Endothelial cell of umbilical vein (primary cell): Measurements from ENCODE around the gene KRTAP29-1. TPM values are rescaled to one million over a fixed set of nuclear protein-coding genes. Genes with fewer than 3 reads are reported as not detected.

Source experiments
- BruUV-seq: library from RNA; stranded (reverse); fragments of 400-500 nt; replicated peaks from 2 replicates; lab custom pipeline; 2021; lab: Mats Ljungman, UMichigan
- CTCF ChIA-PET: fragments of 300-600, 350-600 bp; sonication (Branson Sonifier 250); formaldehyde crosslinking; loops from one replicate; lab custom pipeline; 2021; ENCODE audit warnings: antibody characterized with exemption, inconsistent platforms; lab: Charles Lee
- POLR2A ChIA-PET: fragments of 300-600, 350-600 bp; sonication (Branson Sonifier 250); formaldehyde crosslinking; loops from one replicate; lab custom pipeline; 2021; ENCODE audit warnings: antibody characterized with exemption, inconsistent platforms; lab: Charles Lee
- DNase-seq: peaks from one replicate; pipeline ENCODE4 v3.0.0-alpha.2; 2011; ENCODE audit warnings: low read depth, low spot score
- FAIRE-seq: peaks from 2 replicates; lab custom pipeline; 2011; peaks lifted over from hg19 to GRCh38; lab: Jason Lieb, UNC
- H2AFZ ChIP-seq: 2 replicates; pipeline ENCODE4 v1.6.0; 2012; ENCODE audit warnings: low read depth, low read length, control low read depth, inconsistent platforms
- H3K27ac ChIP-seq: 2 replicates; pipeline ENCODE4 v1.5.1; 2011; ENCODE audit warnings: low read depth, mild to moderate bottlenecking, control low read depth, low read length, moderate library complexity; ENCODE audit not compliant: insufficient read depth
- H3K27me3 ChIP-seq, 2 experiments: 2 replicates each; pipeline versions ENCODE4 v1.6.0 to v1.6.1; 2011; ENCODE audit warnings: low read length in 2 of 2, mixed read lengths in 1 of 2; ENCODE audit not compliant: control insufficient read depth in 2 of 2, insufficient read depth in 2 of 2
- H3K36me3 ChIP-seq, 2 experiments: 2 replicates in 1 of 2; 3 replicates in 1 of 2; pipeline ENCODE4 v1.5.1; 2011; ENCODE audit warnings: low read length in 2 of 2, mild to moderate bottlenecking in 1 of 2, moderate library complexity in 1 of 2; ENCODE audit not compliant: control insufficient read depth in 2 of 2, insufficient read depth in 2 of 2; ENCODE audit errors: extremely low read depth in 1 of 2
- H3K4me1 ChIP-seq: 3 replicates; pipeline ENCODE4 v1.5.1; 2011; ENCODE audit warnings: mild to moderate bottlenecking, low read length; ENCODE audit not compliant: control insufficient read depth, insufficient read depth; ENCODE audit errors: extremely low read depth
- H3K4me2 ChIP-seq: 2 replicates; pipeline ENCODE4 v1.6.1; 2011; ENCODE audit warnings: low read length, control low read depth, mixed read lengths; ENCODE audit not compliant: insufficient read depth
- H3K4me3 ChIP-seq, 3 experiments: fragments of 200-600 bp in 1 of 3; sonication (generic), shearing (Covaris generic) in 1 of 3; replicated peaks in 1 of 3; 2 replicates each; pipeline ENCODE4 v1.5.1; 2011 to 2016; ENCODE audit warnings: control low read depth in 3 of 3, low read length in 3 of 3, mild to moderate bottlenecking in 2 of 3, inconsistent platforms in 1 of 3, low read depth in 1 of 3, moderate library complexity in 1 of 3; ENCODE audit not compliant: insufficient read depth in 1 of 3
- H3K79me2 ChIP-seq: 2 replicates; pipeline ENCODE4 v1.6.0; 2012; ENCODE audit warnings: low read length, inconsistent platforms; ENCODE audit not compliant: control insufficient read depth, insufficient read depth
- H3K9ac ChIP-seq: replicated peaks from 2 replicates; pipeline ENCODE3; 2011; ENCODE audit warnings: low read length, control low read depth; ENCODE audit not compliant: insufficient read depth; ENCODE audit errors: extremely low read depth
- H3K9me1 ChIP-seq: replicated peaks from 3 replicates; pipeline ENCODE4 v1.6.0; 2011; ENCODE audit warnings: mild to moderate bottlenecking, low read length; ENCODE audit not compliant: control insufficient read depth, insufficient read depth; ENCODE audit errors: extremely low read depth
- H3K9me3 ChIP-seq: replicated peaks from 2 replicates; pipeline ENCODE4 v1.5.1; 2012; ENCODE audit warnings: low read length, inconsistent platforms; ENCODE audit not compliant: control insufficient read depth, insufficient read depth
- H4K20me1 ChIP-seq: replicated peaks from 2 replicates; pipeline ENCODE3; 2011; ENCODE audit warnings: mild to moderate bottlenecking, low read length; ENCODE audit not compliant: control insufficient read depth, insufficient read depth; ENCODE audit errors: extremely low read depth
- CTCF ChIP-seq, 2 donors: IDR thresholded peaks; 1 replicate in 1 of 2; 2 replicates in 1 of 2; pipeline ENCODE4 v1.5.1; 2011; ENCODE audit warnings: low read length in 2 of 2, mild to moderate bottlenecking in 2 of 2, moderate library complexity in 2 of 2, control low read depth in 1 of 2, inconsistent platforms in 1 of 2, low read depth in 1 of 2; ENCODE audit not compliant: insufficient read depth in 1 of 2; ENCODE audit errors: extremely low read depth in 1 of 2
- EZH2 ChIP-seq: IDR thresholded peaks from 2 replicates; pipeline ENCODE4 v1.6.1; 2012; ENCODE audit warnings: borderline replicate concordance, low read depth, mild to moderate bottlenecking, moderate library complexity, low read length, inconsistent platforms; ENCODE audit not compliant: severe bottlenecking
- FOS ChIP-seq: IDR thresholded peaks from 2 replicates; pipeline ENCODE4 v1.6.1; 2011; ENCODE audit warnings: mild to moderate bottlenecking, low read length, moderate library complexity, borderline replicate concordance; ENCODE audit not compliant: insufficient read depth
- GATA2 ChIP-seq: IDR thresholded peaks from 2 replicates; pipeline ENCODE4 v1.7.0; 2011; ENCODE audit warnings: low read depth, mild to moderate bottlenecking, moderate library complexity, mixed read lengths, low read length; ENCODE audit not compliant: insufficient read length, insufficient read depth
- JUN ChIP-seq: IDR thresholded peaks from 2 replicates; pipeline ENCODE4 v1.6.1; 2011; ENCODE audit warnings: borderline replicate concordance, low read depth; ENCODE audit not compliant: insufficient read length, insufficient read depth
- MAX ChIP-seq: IDR thresholded peaks from 2 replicates; pipeline ENCODE4 v1.6.1; 2011; ENCODE audit not compliant: insufficient read depth, insufficient read length
- MYC ChIP-seq: IDR thresholded peaks from one replicate; pipeline ENCODE4 v1.6.1; 2011; ENCODE audit warnings: mild to moderate bottlenecking, low read depth, low read length
- POLR2A ChIP-seq: IDR thresholded peaks from 2 replicates; pipeline ENCODE4 v1.6.1; 2012; ENCODE audit warnings: low read depth, mild to moderate bottlenecking, control low read depth, low read length
- POLR2AphosphoS5 ChIP-seq: IDR thresholded peaks from 2 replicates; pipeline ENCODE4 v1.6.1; 2012; ENCODE audit warnings: low read depth, mild to moderate bottlenecking, control low read depth, low read length, moderate library complexity; ENCODE audit not compliant: insufficient read depth
- dilution Hi-C: fragments of 300-500 bp; cut with MboI; formaldehyde crosslinking; loops from one replicate; pipeline ENCODE4 v1.15.0; 2019; ENCODE audit warnings: low sequenced_read_pairs; ENCODE audit not compliant: extremely low pct_ligation_motif_present
- intact Hi-C: fragments of 100-400 bp; cut with micrococcal nuclease; formaldehyde crosslinking; loops from one replicate; pipeline ENCODE4 v1.10.0; 2022
- polyA plus RNA-seq, 4 experiments: library from polyadenylated mRNA; depleted of rRNA in 3 of 4; stranded (reverse) in 3 of 4; unstranded in 1 of 4; fragments of >200 nt; gene quantifications; 2 replicates each; pipeline versions ENCODE4 v1.2.1 to v1.2.3, GENCODE V29; 2011 to 2012; ENCODE audit warnings: missing spikeins in 1 of 4
- total RNA-seq: library from RNA; stranded (reverse); gene quantifications from 2 replicates; pipeline ENCODE4 v1.2.3, GENCODE V29; 2021

Gene KRTAP29-1
- total and polyA plus RNA-seq, 2 donors (not counting 3 experiments of a cell fraction or from before 2014, with no cell fraction given) = not detected

- FAIRE-seq (no peak), DNase-seq (peak; percentile 0)
- Histone ChIP-seq H3K36me3 (no peaks in the 10 kb centered on the region), H3K27me3 (no peaks in the 10 kb centered on the region), H3K79me2 (no peaks in the 10 kb centered on the region), H3K27ac (no peak overlapping the region), H3K4me3 (no peak overlapping the region), H2AFZ (no peak overlapping the region), H3K9me1 (no peaks in the 10 kb centered on the region), H3K9me3 (no peaks in the 10 kb centered on the region), H3K9ac (no peak overlapping the region), H3K4me2 (no peak overlapping the region), H3K4me1 (no peaks in the 10 kb centered on the region), H4K20me1 (no peaks in the 10 kb centered on the region)
- ChIA-PET POLR2A (no interaction called here), CTCF (interaction anchor here (1.5 kb wide), 1 partner anchor 12 kb away, joined by 6 read pairs; no protein-coding TSS in a partner anchor)
- dilution Hi-C loops = no loop called here
- no peak for TF ChIP-seq EZH2
- TF ChIP-seq JUN = no peak
- no peak for TF ChIP-seq MAX
- TF ChIP-seq GATA2 = no peak
- TF ChIP-seq MYC = no peak
- no peak for TF ChIP-seq POLR2AphosphoS5
- TF ChIP-seq CTCF (IDR thresholded peaks at IDR 0.05; ENCODE audit: extremely low read depth in 1 of 2, insufficient read depth in 1 of 2, low read depth in 1 of 2, low read length in 2 of 2) = no peak
- TF ChIP-seq POLR2A = no peak
- TF ChIP-seq FOS = no peak
- no TSS peak for BruUV-seq
- intact Hi-C loops = no loop called here
These were observed 38.1 kb downstream of the KRTAP29-1 start for GRCh38 chr17:41264599-41264998.
